Putamen (tissue), 1 donor: ENCODE results near the gene STK4.

Experiments
- DNase-seq: peaks from one replicate; pipeline ENCODE4 v3.0.0-alpha.2; 2016; ENCODE audit warnings: low spot score

The STK4 gene

GRCh38 chr20:44954211-44954610, 12.1 kb upstream of the STK4 start:
- no peak for DNase-seq

- DNase-seq = no peak
Measured at GRCh38 chr20:44955270-44955669, 11.0 kb upstream of the STK4 start.

GRCh38 chr20:44956410-44956809, 9.9 kb upstream of the STK4 start:
- DNase-seq = no peak

GRCh38 chr20:44958276-44958675, 8.0 kb upstream of the STK4 start:
- DNase-seq = no peak

- DNase-seq = no peak
Measured at GRCh38 chr20:44959082-44959637, 7.2 kb upstream of the STK4 start.

GRCh38 chr20:44959638-44960102, 6.6 kb upstream of the STK4 start:
- peak; percentile 13 for DNase-seq

- DNase-seq = peak; percentile 94
Measured at GRCh38 chr20:44960103-44960852, 6.0 kb upstream of the STK4 start, which contains the start of gene TOMM34. Gene TOMM34, minus strand, starts transcription at chr20:44960397. Its CDS starts 64 bp downstream, at chr20:44960333.

GRCh38 chr20:44961011-44961869, 5.1 kb upstream of the STK4 start:
- DNase-seq = no peak

GRCh38 chr20:44961870-44962267, 4.4 kb upstream of the STK4 start:
- no peak for DNase-seq

GRCh38 chr20:44962483-44962882, 3.8 kb upstream of the STK4 start:
- DNase-seq = no peak

GRCh38 chr20:44963325-44964215, 2.7 kb upstream of the STK4 start:
- DNase-seq = no peak

GRCh38 chr20:44965651-44966029, 672 bp upstream of the STK4 start:
- no peak for DNase-seq

- DNase-seq = no peak
Measured at GRCh38 chr20:44967207-44967807, 995 bp downstream of the STK4 start.

GRCh38 chr20:44969300-44969894, 3.1 kb downstream of the STK4 start:
- DNase-seq = no peak

- no peak for DNase-seq
Measured at GRCh38 chr20:44970243-44970757, 4.0 kb downstream of the STK4 start.

- no peak for DNase-seq
Measured at GRCh38 chr20:44973053-44973452, 6.7 kb downstream of the STK4 start.

GRCh38 chr20:44976698-44977097, 10.4 kb downstream of the STK4 start:
- no peak for DNase-seq

GRCh38 chr20:44979090-44979621, 12.8 kb downstream of the STK4 start:
- peak; percentile 22 for DNase-seq

- no peak for DNase-seq
Measured at GRCh38 chr20:44981736-44982406, 15.6 kb downstream of the STK4 start.
